H1 (cell line): ENCODE results near the gene ACTR6.
"Not testable (repeated sequence)": the region's sequence is repeated elsewhere in the genome, so short reads cannot be mapped to it uniquely, and the experiment has no call there.

Experiments
- CREB1 ChIP-seq: IDR thresholded peaks from 2 replicates; pipeline ENCODE4 v1.6.1; 2012; ENCODE audit warnings: inconsistent platforms
- POLR2A ChIP-seq, 2 experiments: IDR thresholded peaks; 1 replicate in 1 of 2; 2 replicates in 1 of 2; pipeline ENCODE4 v1.6.1; 2011; ENCODE audit warnings: low read depth in 2 of 2, low read length in 2 of 2, mild to moderate bottlenecking in 2 of 2; ENCODE audit errors: control extremely low read depth in 1 of 2
- SP4 ChIP-seq: IDR thresholded peaks from 2 replicates; pipeline ENCODE4 v1.6.1; 2012; ENCODE audit warnings: low read length, inconsistent platforms
- TAF1 ChIP-seq: IDR thresholded peaks from 2 replicates; pipeline ENCODE4 v1.6.1; 2011; ENCODE audit warnings: mild to moderate bottlenecking, low read depth, low read length

DNA sequence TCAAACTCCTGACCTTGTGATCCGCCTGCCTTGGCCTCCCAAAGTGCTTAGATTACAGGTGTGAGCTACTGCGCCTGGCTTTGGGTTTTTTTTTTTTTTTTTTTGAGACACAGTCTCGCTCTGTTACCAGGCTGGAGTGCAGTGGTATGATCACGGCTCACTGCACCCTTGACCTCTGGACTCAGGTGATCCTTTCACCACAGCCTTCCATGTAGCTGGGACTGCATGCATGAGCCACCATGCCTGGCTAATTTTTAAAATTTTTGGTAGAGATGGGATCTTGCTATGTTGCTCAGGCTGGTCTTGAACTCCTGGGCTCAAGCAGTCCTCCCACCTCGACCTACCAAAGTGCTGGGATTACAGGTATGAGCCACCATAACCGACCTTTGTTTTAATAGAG, 21.6 kb downstream of the ACTR6 start:
- not testable (repeated sequence) for TF ChIP-seq POLR2A (IDR thresholded peaks at IDR 0.05; ENCODE audit: control extremely low read depth in 1 of 2, low read depth in 2 of 2, low read length in 2 of 2); TAF1; SP4; CREB1
